Right forelimb (tissue), 1 donor: ENCODE data around the gene DCTN2.

Source experiments
- DNase-seq: peaks from one replicate; pipeline ENCODE4 v3.0.0-alpha.2; 2018

DCTN2 gene

DNA sequence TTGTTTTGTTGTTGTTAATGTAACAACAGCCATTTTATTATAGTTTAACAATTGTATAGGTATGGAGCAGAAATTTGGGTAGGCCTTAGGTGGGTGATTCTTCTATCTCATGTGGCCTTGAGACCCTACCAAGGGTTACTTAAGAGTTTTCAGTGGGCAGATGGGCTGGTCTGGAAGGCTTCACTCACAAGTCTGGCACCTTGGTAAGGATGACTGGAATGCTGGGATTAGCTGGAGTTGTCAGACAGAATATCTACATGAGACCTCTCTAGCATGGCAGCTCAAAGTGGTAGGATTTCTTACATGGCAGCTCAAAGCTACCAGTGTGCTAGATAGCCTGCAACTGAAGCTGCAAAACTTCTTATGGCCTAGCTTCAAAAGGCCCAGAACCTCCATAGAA, 61.3 kb downstream of the DCTN2 start:
- DNase-seq: no peak

DNA sequence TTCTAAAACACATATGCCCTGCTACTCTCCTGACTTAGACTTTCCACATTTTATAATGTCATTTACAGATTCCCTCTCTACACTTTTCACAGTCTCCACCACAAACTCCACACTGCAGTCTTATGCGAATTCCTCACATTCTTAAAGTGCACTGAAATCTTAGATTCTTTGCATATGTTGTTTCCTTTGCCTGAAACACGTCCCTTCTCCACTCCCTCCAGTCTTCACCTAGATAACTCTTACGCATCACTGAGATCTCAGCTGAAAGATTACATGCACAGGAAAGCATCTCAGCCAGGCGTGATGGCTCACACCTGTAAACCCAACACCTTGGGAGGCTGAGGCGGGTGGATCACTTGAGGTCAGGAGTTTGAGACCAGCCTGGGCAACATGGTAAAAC, 63.5 kb downstream of the DCTN2 start:
- DNase-seq: no peak

DNA sequence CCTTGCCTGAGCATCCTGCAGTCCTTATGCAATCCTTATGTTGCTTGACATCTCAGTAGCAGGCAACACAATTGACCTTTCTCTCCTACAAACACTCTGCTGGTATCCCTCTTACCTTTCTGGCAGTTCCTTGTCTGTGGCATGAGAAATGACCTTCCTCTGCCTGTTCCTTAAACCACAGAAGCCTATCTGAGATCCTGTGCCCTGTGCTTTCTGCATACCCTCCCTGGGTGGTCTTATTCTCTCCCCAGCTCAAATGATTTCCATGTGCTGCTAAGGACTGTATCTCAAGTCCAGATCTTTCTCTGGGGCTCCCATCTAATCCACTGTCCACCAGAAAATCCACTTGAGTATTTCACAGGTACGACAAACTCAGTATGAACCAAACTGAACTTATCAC, 65.3 kb downstream of the DCTN2 start:
- no peak for DNase-seq
